HEK293 (cell line): Measurements from ENCODE around the gene NPDC1.

Experiments
- CTCF ChIA-PET: fragments of 350-600 bp; formaldehyde crosslinking; extraction: SDS; loops from one replicate; lab custom pipeline; 2021; ENCODE audit warnings: antibody characterized with exemption; lab: Yijun Ruan, JAX
- POLR2A ChIA-PET: fragments of 300-600 bp; formaldehyde crosslinking; extraction: SDS; loops from one replicate; lab custom pipeline; 2020; ENCODE audit warnings: antibody characterized with exemption, inconsistent platforms; lab: Yijun Ruan, JAX
- H3K27ac ChIP-seq: fragments of 200-500 bp; sonication (Bioruptor generic); 2 replicates; pipeline ENCODE4 v1.5.1; 2014; ENCODE audit warnings: low read depth, low read length, control low read depth, inconsistent platforms; ENCODE audit errors: extremely low read depth
- H3K36me3 ChIP-seq, 2 experiments: fragments of 200-500 bp in 1 of 2; sonication (Bioruptor generic) in 1 of 2; 1 replicate in 1 of 2; 2 replicates in 1 of 2; pipeline ENCODE4 v1.5.1; 2014 to 2017; ENCODE audit warnings: inconsistent platforms in 2 of 2, low read length in 2 of 2; ENCODE audit not compliant: control insufficient read depth in 2 of 2, insufficient read depth in 1 of 2
- H3K4me1 ChIP-seq: fragments of 200-500 bp; sonication (Bioruptor generic); 2 replicates; pipeline ENCODE4 v1.5.1; 2014; ENCODE audit warnings: mild to moderate bottlenecking, low read length, inconsistent platforms; ENCODE audit not compliant: control insufficient read depth, insufficient read depth
- H3K4me3 ChIP-seq: 2 replicates; pipeline ENCODE4 v1.5.1; 2011; ENCODE audit warnings: low read depth, mild to moderate bottlenecking, control low read depth, low read length, moderate library complexity
- H3K9me3 ChIP-seq: fragments of 200-500 bp; sonication (Bioruptor generic); 2 replicates; pipeline ENCODE4 v1.5.1; 2014; ENCODE audit warnings: low read depth, low read length, inconsistent platforms; ENCODE audit not compliant: control insufficient read depth, insufficient read depth
- BCL11A ChIP-seq: fragments of 450-650 bp; formaldehyde crosslinking; IDR thresholded peaks from 2 replicates; pipeline ENCODE4 v1.5.1; 2016; ENCODE audit warnings: low read depth, missing biosample characterization, missing genetic modification characterization
- GLIS1 ChIP-seq: fragments of 450-650 bp; formaldehyde crosslinking; IDR thresholded peaks from 2 replicates; pipeline ENCODE4 v1.5.1; 2016; ENCODE audit warnings: missing biosample characterization, missing genetic modification characterization
- GLIS2 ChIP-seq: fragments of 450-650 bp; formaldehyde crosslinking; IDR thresholded peaks from 2 replicates; pipeline ENCODE4 v1.5.1; 2016; ENCODE audit warnings: missing biosample characterization, missing genetic modification characterization
- HOXA7 ChIP-seq: sonication (generic); formaldehyde crosslinking; IDR thresholded peaks from 2 replicates; pipeline ENCODE4 v1.8.1; 2022; ENCODE audit warnings: missing genetic modification reagents, borderline replicate concordance
- KLF1 ChIP-seq: fragments of 450-650 bp; formaldehyde crosslinking; IDR thresholded peaks from 2 replicates; pipeline ENCODE4 v1.5.1; 2016; ENCODE audit warnings: missing biosample characterization, missing genetic modification characterization
- KLF7 ChIP-seq: fragments of 450-650 bp; formaldehyde crosslinking; IDR thresholded peaks from 2 replicates; pipeline ENCODE4 v1.5.1; 2016; ENCODE audit warnings: missing biosample characterization, missing genetic modification characterization, borderline replicate concordance
- SCRT1 ChIP-seq: fragments of 450-650 bp; formaldehyde crosslinking; IDR thresholded peaks from 2 replicates; pipeline ENCODE4 v1.5.1; 2016; ENCODE audit warnings: missing biosample characterization, missing genetic modification characterization, borderline replicate concordance
- SCRT2 ChIP-seq: fragments of 450-650 bp; formaldehyde crosslinking; IDR thresholded peaks from 2 replicates; pipeline ENCODE4 v1.5.1; 2016; ENCODE audit warnings: missing biosample characterization, missing genetic modification characterization
- SP2 ChIP-seq: fragments of 450-650 bp; formaldehyde crosslinking; IDR thresholded peaks from 2 replicates; pipeline ENCODE4 v1.5.1; 2016; ENCODE audit warnings: missing biosample characterization, missing genetic modification characterization
- WT1 ChIP-seq: fragments of 450-650 bp; formaldehyde crosslinking; IDR thresholded peaks from 2 replicates; pipeline ENCODE4 v1.5.1; 2016; ENCODE audit warnings: missing biosample characterization, missing genetic modification characterization
- ZBTB20 ChIP-seq: fragments of 450-650 bp; formaldehyde crosslinking; IDR thresholded peaks from 2 replicates; pipeline ENCODE4 v1.5.1; 2016; ENCODE audit warnings: missing biosample characterization, missing genetic modification characterization
- ZNF146 ChIP-seq: fragments of 450-650 bp; formaldehyde crosslinking; IDR thresholded peaks from 2 replicates; pipeline ENCODE4 v1.5.1; 2016; ENCODE audit warnings: missing biosample characterization, missing genetic modification characterization
- ZNF157 ChIP-seq: fragments of 450-650 bp; formaldehyde crosslinking; IDR thresholded peaks from 2 replicates; pipeline ENCODE4 v1.5.1; 2016; ENCODE audit warnings: missing biosample characterization, missing genetic modification characterization
- ZNF169 ChIP-seq: fragments of 450-650 bp; formaldehyde crosslinking; IDR thresholded peaks from 2 replicates; pipeline ENCODE4 v1.5.1; 2016; ENCODE audit warnings: missing biosample characterization, missing genetic modification characterization
- ZNF324 ChIP-seq: fragments of 450-650 bp; formaldehyde crosslinking; IDR thresholded peaks from 2 replicates; pipeline ENCODE4 v1.5.1; 2016; ENCODE audit warnings: missing biosample characterization, missing genetic modification characterization
- ZNF335 ChIP-seq: fragments of 450-650 bp; formaldehyde crosslinking; conservative IDR thresholded peaks from 2 replicates; pipeline ENCODE4 v1.5.1; 2016; ENCODE audit warnings: missing biosample characterization, missing genetic modification characterization
- ZNF341 ChIP-seq: fragments of 450-650 bp; formaldehyde crosslinking; IDR thresholded peaks from 2 replicates; pipeline ENCODE4; 2016; ENCODE audit warnings: low read depth, missing biosample characterization, missing genetic modification characterization
- ZNF37A ChIP-seq: fragments of 450-650 bp; IDR thresholded peaks from 2 replicates; pipeline ENCODE4 v1.5.1; 2018; ENCODE audit warnings: missing biosample characterization, missing genetic modification characterization
- ZNF391 ChIP-seq: fragments of 450-650 bp; formaldehyde crosslinking; IDR thresholded peaks from 2 replicates; pipeline ENCODE4 v1.5.1; 2016; ENCODE audit warnings: low read depth, missing biosample characterization, missing genetic modification characterization, borderline replicate concordance
- ZNF404 ChIP-seq: fragments of 450-650 bp; formaldehyde crosslinking; IDR thresholded peaks from 2 replicates; pipeline ENCODE4 v1.5.1; 2017; ENCODE audit warnings: missing biosample characterization, missing genetic modification characterization
- ZNF529 ChIP-seq: fragments of 450-650 bp; formaldehyde crosslinking; IDR thresholded peaks from 2 replicates; pipeline ENCODE4 v1.5.1; 2017; ENCODE audit warnings: missing genetic modification characterization, missing biosample characterization; ENCODE audit not compliant: insufficient replicate concordance
- ZNF560 ChIP-seq: fragments of 450-650 bp; formaldehyde crosslinking; IDR thresholded peaks from 2 replicates; pipeline ENCODE4 v1.5.1; 2017; ENCODE audit warnings: missing biosample characterization, missing genetic modification characterization, borderline replicate concordance
- ZNF600 ChIP-seq: fragments of 450-650 bp; formaldehyde crosslinking; IDR thresholded peaks from 2 replicates; pipeline ENCODE4 v1.5.1; 2016; ENCODE audit warnings: missing biosample characterization, missing genetic modification characterization
- ZNF707 ChIP-seq: fragments of 450-650 bp; formaldehyde crosslinking; IDR thresholded peaks from 2 replicates; pipeline ENCODE4 v1.5.1; 2016; ENCODE audit warnings: missing biosample characterization, missing genetic modification characterization
- ZNF76 ChIP-seq: fragments of 450-650 bp; formaldehyde crosslinking; IDR thresholded peaks from 2 replicates; pipeline ENCODE4; 2016; ENCODE audit warnings: low read depth, missing biosample characterization, missing genetic modification characterization, borderline replicate concordance
- ZNF792 ChIP-seq: fragments of 450-650 bp; formaldehyde crosslinking; IDR thresholded peaks from 2 replicates; pipeline ENCODE4 v1.5.1; 2016; ENCODE audit warnings: missing biosample characterization, missing genetic modification characterization
- ZNF837 ChIP-seq: fragments of 450-650 bp; formaldehyde crosslinking; IDR thresholded peaks from 2 replicates; pipeline ENCODE4 v1.5.1; 2016; ENCODE audit warnings: missing biosample characterization, missing genetic modification characterization
- TF ChIP-seq, protein P1 (sequence below): fragments of 450-650 bp; formaldehyde crosslinking; IDR thresholded peaks from 2 replicates; pipeline ENCODE4 v1.5.1; 2016; ENCODE audit warnings: missing biosample characterization, missing genetic modification characterization
- TF ChIP-seq, protein P2 (sequence below): fragments of 450-650 bp; formaldehyde crosslinking; IDR thresholded peaks from 2 replicates; pipeline ENCODE4 v1.5.1; 2016; ENCODE audit warnings: missing biosample characterization, missing genetic modification characterization
- TF ChIP-seq, protein P3 (sequence below): fragments of 450-650 bp; formaldehyde crosslinking; IDR thresholded peaks from 2 replicates; pipeline ENCODE4 v1.5.1; 2016; ENCODE audit warnings: missing biosample characterization, missing genetic modification characterization

Gene NPDC1

DNA sequence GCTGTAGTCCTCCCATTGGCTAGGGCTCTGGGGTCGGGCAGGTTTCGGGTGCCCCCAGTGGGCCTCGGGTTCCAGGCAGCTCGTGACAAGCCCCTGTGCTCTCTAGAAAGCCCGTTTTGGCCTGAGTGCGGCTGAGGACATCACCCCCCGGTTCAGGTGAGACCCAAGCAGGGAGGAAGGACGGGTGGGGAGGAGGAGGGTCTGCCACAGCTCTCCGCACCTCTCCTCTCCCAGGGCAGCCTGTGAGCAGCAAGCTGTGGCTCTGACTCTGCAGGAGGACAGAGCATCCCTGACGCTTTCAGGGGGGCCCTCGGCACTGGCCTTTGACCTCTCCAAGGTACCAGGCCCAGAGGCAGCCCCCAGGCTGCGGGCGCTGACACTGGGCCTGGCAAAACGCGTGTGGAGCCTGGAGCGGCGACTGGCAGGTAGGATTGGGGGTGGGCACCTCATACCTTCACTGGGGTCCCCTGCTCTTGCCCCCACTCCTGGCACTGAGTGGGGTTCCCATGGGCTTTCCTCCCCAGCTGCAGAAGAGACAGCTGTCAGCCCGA lies 53.1 kb downstream of the NPDC1 start:
- H3K9me3 ChIP-seq = no peaks in the 10 kb centered on the region
- H3K36me3 ChIP-seq = peaks cover 0 to 18% of the 10 kb centered on the region in 2 experiments; a peak in 1 of 3 replicates
- ChIA-PET POLR2A (interaction anchor here (0.6 to 2.8 kb wide), 22 partner anchors 9 to 464 kb away, joined by 3 to 25 read pairs (median 5); partner anchors contain the start of genes EDF1, FBXW5, MAN1B1 and PTGDS), CTCF (interaction anchor here (0.7 to 2.9 kb wide), 9 partner anchors 12 to 206 kb away, joined by 3 to 28 read pairs (median 4); no protein-coding TSS in a partner anchor)
- H3K4me3 ChIP-seq = peak overlapping the region; percentile 72
- H3K4me1 ChIP-seq = peaks cover 5% of the 10 kb centered on the region
- peak overlapping the region; percentile 83 for H3K27ac ChIP-seq
- TF ChIP-seq GLIS2 (tag by site-specific recombination) = peak; percentile 53
- TF ChIP-seq, protein P1, sequence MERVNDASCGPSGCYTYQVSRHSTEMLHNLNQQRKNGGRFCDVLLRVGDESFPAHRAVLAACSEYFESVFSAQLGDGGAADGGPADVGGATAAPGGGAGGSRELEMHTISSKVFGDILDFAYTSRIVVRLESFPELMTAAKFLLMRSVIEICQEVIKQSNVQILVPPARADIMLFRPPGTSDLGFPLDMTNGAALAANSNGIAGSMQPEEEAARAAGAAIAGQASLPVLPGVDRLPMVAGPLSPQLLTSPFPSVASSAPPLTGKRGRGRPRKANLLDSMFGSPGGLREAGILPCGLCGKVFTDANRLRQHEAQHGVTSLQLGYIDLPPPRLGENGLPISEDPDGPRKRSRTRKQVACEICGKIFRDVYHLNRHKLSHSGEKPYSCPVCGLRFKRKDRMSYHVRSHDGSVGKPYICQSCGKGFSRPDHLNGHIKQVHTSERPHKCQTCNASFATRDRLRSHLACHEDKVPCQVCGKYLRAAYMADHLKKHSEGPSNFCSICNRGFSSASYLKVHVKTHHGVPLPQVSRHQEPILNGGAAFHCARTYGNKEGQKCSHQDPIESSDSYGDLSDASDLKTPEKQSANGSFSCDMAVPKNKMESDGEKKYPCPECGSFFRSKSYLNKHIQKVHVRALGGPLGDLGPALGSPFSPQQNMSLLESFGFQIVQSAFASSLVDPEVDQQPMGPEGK (tag by site-specific recombination) = peak; percentile 57; the same call in 1 of the 2 replicates
- TF ChIP-seq ZNF404 = no peak
- no peak; the same call in 1 of the 2 replicates for TF ChIP-seq ZNF341 (tag by site-specific recombination)
- TF ChIP-seq ZNF600 (tag by site-specific recombination) = peak; percentile 72; the same call in 1 of the 2 replicates
- no peak for TF ChIP-seq ZNF391 (tag by site-specific recombination)
- 0 out of 2 replicates have a peak, but pooled peaks have one; percentile 28 for TF ChIP-seq ZNF707
- TF ChIP-seq SCRT1 (tag by site-specific recombination) = no peak
- TF ChIP-seq KLF7 (tag by site-specific recombination) = 0 out of 2 replicates have a peak, but pooled peaks have one; percentile 3
- TF ChIP-seq KLF1 = peak; percentile 6
- no peak for TF ChIP-seq ZNF529
- TF ChIP-seq, protein P2, sequence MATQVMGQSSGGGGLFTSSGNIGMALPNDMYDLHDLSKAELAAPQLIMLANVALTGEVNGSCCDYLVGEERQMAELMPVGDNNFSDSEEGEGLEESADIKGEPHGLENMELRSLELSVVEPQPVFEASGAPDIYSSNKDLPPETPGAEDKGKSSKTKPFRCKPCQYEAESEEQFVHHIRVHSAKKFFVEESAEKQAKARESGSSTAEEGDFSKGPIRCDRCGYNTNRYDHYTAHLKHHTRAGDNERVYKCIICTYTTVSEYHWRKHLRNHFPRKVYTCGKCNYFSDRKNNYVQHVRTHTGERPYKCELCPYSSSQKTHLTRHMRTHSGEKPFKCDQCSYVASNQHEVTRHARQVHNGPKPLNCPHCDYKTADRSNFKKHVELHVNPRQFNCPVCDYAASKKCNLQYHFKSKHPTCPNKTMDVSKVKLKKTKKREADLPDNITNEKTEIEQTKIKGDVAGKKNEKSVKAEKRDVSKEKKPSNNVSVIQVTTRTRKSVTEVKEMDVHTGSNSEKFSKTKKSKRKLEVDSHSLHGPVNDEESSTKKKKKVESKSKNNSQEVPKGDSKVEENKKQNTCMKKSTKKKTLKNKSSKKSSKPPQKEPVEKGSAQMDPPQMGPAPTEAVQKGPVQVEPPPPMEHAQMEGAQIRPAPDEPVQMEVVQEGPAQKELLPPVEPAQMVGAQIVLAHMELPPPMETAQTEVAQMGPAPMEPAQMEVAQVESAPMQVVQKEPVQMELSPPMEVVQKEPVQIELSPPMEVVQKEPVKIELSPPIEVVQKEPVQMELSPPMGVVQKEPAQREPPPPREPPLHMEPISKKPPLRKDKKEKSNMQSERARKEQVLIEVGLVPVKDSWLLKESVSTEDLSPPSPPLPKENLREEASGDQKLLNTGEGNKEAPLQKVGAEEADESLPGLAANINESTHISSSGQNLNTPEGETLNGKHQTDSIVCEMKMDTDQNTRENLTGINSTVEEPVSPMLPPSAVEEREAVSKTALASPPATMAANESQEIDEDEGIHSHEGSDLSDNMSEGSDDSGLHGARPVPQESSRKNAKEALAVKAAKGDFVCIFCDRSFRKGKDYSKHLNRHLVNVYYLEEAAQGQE = peak; percentile 85
- TF ChIP-seq SCRT2 (tag by site-specific recombination) = no peak
- peak; percentile 9 for TF ChIP-seq GLIS1
- TF ChIP-seq ZNF37A (tag by site-specific recombination) = no peak
- TF ChIP-seq HOXA7 (CRISPR knock-in tag) = no peak
- 0 out of 2 replicates have a peak, but pooled peaks have one; percentile 5 for TF ChIP-seq ZNF324 (tag by site-specific recombination)
- TF ChIP-seq ZNF146 (tag by site-specific recombination) = no peak
- no peak for TF ChIP-seq ZNF837 (tag by site-specific recombination)
- peak; percentile 51 for TF ChIP-seq ZNF335 (tag by site-specific recombination)
- peak; percentile 3; the same call in 1 of the 2 replicates for TF ChIP-seq ZNF76 (tag by site-specific recombination)
- TF ChIP-seq ZNF792 (tag by site-specific recombination) = no peak
- 0 out of 2 replicates have a peak, but pooled peaks have one; percentile 6 for TF ChIP-seq WT1 (tag by site-specific recombination)
- 0 out of 2 replicates have a peak, but pooled peaks have one; percentile 1 for TF ChIP-seq BCL11A
- peak; percentile 6; the same call in 1 of the 2 replicates for TF ChIP-seq SP2 (tag by site-specific recombination)
- no peak for TF ChIP-seq ZNF157 (tag by site-specific recombination)
- TF ChIP-seq ZNF169 (tag by site-specific recombination) = no peak
- no peak for TF ChIP-seq ZNF560 (tag by site-specific recombination)
- TF ChIP-seq ZBTB20 (tag by site-specific recombination) = no peak; the same call in 1 of the 2 replicates
- TF ChIP-seq, protein P3, sequence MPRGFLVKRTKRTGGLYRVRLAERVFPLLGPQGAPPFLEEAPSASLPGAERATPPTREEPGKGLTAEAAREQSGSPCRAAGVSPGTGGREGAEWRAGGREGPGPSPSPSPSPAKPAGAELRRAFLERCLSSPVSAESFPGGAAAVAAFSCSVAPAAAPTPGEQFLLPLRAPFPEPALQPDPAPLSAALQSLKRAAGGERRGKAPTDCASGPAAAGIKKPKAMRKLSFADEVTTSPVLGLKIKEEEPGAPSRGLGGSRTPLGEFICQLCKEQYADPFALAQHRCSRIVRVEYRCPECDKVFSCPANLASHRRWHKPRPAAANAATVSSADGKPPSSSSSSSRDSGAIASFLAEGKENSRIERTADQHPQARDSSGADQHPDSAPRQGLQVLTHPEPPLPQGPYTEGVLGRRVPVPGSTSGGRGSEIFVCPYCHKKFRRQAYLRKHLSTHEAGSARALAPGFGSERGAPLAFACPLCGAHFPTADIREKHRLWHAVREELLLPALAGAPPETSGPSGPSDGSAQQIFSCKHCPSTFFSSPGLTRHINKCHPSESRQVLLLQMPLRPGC (tag by site-specific recombination) = 0 out of 2 replicates have a peak, but pooled peaks have one; percentile 1
